Measurements from ENCODE around the gene AKAP5.

The AKAP5 gene, protein sequence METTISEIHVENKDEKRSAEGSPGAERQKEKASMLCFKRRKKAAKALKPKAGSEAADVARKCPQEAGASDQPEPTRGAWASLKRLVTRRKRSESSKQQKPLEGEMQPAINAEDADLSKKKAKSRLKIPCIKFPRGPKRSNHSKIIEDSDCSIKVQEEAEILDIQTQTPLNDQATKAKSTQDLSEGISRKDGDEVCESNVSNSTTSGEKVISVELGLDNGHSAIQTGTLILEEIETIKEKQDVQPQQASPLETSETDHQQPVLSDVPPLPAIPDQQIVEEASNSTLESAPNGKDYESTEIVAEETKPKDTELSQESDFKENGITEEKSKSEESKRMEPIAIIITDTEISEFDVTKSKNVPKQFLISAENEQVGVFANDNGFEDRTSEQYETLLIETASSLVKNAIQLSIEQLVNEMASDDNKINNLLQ

DNA sequence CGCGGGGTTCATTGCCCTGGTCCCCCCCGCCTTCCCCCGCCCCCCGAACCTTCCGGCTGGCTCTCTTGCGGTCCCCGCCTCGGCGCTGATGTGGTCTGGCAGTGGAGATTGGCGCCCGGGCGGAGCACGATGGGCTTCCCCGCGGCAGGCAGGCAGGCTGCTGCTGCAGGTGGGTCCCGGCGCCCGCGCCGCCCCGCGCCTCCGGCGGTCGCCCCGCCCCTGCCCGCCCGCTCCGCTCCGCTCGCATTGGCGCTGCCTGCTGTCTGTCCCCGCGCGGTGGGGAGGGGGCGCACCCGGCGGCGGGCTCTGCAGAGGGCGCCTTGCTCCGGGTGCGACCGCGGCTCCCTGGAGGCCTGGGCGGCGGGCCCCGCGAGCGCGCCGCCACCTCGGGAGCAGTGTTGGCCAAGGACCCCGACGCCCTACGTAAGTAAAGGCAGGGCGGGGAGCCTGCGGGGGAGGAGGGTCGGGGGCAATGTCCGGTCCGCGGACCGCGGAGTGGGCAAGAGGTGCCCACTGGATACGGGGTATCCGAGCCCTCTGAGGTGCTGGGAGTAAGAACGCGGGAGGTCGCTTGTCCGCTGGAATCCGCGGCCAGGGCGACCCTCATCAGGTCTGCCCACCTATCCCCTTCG is at the start of gene AKAP5:
Gene AKAP5, plus strand, starts transcription at position 309 of the 632 bp plus-strand sequence. CDS start 2,896 bp downstream, outside the sequence.
- peak in 2 of 3 donors; percentile 16 to 42 for DNase-seq (ENCODE audit: low read depth in 2 of 3, low spot score in 1 of 3)

DNA sequence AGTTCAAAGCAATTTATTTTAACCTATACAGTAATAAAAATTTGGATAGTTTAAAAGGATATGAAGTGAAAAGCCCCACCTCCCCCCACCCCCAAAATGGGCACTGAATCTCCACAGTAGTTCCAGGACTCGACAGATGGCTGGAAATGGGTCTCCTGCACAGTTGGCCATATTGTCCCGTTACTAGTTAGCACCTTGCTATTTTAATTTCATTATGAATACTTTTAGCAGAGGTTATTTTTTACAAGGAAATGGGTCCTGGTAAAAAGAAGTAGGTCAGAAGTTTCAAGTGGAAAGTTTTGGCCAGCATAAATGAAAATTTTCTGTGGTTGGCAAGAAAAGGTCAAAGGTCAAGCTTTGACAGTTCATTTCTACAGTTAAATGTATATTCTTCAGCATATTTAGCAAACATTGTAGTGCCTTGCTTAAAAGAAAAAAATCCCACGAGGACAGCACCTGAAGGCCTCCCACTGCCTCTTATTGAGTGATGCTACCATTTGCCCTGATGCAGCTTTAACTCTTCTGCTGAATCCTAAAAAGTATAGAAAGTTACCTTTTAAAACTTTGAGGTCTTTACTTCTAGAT is 48.9 kb upstream of the AKAP5 start:
- DNase-seq (ENCODE audit: low read depth in 2 of 3, low spot score in 1 of 3), result no peak

DNA sequence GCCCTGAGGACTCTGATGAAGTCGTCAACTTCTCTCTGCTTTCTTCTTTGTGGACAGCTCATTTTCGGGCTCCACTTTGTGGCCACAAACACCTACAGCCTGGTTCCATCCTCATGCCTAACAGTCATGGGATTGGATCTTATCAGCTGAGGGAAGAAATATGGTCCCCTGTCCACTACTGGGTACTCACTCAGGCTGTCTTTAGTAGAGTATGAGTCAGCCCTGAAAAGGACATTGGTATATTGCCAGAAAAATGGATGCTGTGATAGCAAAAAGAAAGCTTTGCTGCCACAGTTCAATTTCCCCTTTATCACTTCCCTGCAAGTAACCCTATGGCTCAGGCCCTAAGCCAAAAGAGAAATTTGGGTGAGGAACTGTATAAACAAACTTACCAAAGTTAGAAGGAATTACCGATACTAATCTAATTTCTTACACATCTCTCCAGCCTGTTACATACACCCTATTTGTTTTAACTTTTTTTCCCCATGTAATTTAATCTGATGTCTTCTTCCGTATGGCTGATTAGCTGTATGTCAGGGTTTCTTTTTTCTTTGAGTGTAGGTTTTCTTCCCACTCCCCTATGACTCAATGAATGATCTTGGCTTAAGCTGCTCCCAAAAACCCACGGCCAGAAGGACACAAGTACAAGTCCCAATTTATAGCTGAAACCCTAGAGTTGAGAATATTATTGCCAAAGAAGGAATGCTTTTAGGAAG is 48.1 kb upstream of the AKAP5 start:
- DNase-seq (ENCODE audit: low read depth in 2 of 3, low spot score in 1 of 3), result no peak

DNA sequence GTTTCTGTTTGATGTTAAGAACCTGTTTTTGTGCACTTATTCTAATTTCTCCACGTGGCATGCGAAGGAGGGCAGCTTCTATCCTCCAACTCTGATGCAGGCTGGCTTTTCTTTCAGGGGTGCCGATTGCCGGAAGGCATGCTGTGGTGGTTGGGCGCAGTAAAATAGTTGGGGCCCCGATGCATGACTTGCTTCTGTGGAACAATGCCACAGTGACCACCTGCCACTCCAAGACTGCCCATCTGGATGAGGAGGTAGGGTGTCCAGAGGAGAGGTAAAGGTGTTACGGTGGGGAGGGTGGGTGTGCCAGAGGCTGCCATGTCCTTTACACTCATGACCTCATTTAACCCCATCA is 47.6 kb upstream of the AKAP5 start:
- DNase-seq (ENCODE audit: low read depth in 2 of 3, low spot score in 1 of 3), result no peak

DNA sequence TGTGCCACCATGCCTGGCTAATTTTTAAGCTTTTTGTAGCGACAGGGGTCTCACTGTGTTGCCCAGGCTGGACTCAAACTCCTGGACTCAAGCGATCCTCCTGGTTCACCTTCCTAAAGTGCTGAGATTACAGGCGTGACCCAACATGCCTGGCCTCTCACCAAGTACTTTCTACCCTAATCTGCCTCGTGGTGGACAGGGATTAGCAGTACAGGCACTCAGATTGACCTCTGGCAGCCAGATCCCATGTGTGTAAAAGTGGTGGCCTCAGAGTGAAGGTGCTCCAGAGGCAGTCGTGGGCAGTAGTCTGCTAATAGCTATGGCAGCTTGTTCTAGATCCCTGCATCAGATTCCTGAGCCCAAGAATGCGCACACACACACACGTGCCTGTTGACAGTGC is 46.3 kb upstream of the AKAP5 start:
- DNase-seq (ENCODE audit: low read depth in 2 of 3, low spot score in 1 of 3), result no peak

DNA sequence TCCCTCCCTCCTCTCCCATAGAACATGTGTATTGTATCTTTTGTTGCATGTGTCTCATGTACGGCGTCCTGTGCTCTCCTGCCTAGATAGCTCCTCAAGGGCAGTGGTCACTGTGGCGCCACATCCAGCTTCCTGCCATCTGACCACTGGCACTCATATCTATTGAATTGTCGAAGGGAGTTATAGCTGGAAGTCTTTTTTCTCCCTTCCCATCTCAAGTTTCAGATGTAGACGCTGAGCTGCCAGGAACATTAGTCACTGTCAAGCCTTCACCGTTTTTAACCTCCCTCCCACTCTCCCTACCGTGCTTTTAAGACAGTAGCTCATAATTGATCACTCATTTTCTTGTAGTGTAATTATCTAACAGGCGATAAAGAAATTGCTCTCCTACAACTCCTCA is 44.1 kb upstream of the AKAP5 start:
- DNase-seq (ENCODE audit: low read depth in 2 of 3, low spot score in 1 of 3), result no peak

DNA sequence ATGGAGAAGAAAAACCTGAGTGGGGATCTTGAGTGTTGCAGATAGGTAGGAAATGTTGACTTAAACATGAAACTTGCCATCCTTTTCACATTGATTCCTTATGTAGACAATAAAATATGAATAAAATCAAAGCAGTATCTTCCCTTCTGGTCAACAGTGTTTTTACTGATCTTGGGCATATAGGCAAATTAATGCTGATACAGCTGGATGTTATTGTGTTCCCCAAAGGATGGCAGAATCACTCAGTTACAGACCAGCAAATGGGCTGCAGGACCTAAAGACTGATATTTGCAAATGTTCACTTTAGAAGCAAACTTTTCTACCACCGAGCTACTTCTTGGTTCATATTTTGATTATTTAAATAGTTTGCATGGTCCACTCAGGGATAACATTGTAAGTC is 43.3 kb upstream of the AKAP5 start:
- DNase-seq (ENCODE audit: low read depth in 2 of 3, low spot score in 1 of 3), result no peak

DNA sequence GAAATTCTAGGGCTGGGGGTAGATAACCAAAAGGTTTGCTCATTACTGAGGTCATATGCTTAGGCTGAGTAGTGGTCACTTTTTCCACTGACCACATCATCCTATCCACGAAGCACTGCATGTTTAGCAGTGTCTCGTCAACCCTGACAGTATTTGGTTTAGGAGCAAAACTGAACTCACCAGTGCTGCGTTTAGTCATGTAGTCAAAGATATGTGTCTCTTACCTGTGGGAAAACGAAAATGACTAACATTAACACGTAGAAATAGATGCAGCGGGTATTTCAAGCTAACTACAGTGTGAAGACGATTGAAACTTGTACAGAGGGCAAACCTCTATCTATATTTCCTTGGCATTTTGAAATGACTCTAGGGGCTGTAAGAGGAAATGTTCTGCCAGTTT is 42.5 kb upstream of the AKAP5 start:
- DNase-seq (ENCODE audit: low read depth in 2 of 3, low spot score in 1 of 3), result no peak

DNA sequence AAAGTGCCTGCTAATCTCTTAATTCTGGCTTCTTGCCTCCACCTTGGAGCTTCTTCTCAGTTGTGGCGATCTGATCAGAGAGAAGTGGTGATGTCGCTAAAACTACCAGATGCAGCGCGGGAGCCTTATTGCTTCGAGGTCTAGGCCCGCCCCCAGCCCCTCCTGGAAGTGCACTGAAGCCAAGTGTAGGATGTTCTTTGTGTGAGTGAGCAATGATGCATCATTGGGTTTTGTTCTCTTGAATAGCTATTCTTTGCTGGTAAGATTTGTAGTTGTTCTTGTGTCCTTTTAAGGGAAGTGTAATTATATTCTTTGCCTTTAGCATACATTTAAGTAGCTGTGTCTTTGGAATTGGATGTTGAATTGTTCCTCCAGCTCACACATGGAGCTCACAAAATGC is 41.3 kb upstream of the AKAP5 start:
- DNase-seq (ENCODE audit: low read depth in 2 of 3, low spot score in 1 of 3), result no peak

DNA sequence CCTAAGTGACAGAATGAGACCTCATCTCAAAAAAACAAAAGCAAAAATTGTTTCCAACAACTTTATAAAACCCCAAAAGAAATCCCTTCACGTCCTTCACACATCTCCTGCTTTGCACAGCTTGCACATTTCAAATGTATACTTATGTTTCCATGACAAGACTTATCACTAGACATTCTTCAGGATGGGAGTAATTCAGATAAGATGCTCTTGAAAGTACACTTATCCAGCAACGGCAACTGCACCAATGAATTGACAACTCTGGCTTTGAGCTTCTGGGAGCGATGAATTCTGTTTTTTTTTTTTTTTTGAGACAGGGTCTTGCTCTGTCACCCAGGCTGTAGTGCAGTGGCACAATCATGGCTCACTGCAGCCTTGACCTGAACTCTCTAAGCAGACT is 30.8 kb upstream of the AKAP5 start:
- no peak for DNase-seq (ENCODE audit: low read depth in 2 of 3, low spot score in 1 of 3)

DNA sequence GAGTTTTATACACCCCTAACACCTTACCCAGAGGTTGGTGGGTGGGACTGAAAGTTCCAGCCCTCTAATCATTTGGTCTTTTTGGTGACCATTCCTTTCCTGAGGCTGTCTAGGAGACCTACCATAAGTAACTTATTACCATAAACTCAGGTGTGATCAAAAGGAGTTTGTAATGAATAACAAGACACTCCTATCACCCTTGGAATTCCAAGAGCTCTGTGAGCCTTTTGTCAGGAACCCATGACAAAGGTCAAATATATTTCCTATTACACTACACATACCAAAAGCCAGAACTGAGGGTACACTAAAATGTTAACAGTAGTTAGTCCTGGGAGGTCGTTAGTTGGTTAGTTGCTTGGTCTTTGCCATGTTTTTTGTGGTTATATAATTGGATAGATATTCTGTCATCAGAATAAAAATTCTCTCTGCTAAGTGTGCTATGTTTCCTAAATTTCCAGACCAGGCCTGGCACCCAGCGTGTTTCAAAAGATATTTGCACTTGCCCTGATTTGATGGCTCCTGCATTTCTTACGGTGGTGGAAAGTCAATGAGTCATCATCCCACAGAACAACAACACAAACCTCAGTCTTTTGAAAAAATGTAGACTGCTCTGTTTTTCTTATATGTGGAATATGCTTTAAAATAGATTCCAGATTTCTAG is 27.0 kb upstream of the AKAP5 start:
- DNase-seq (ENCODE audit: low read depth in 2 of 3, low spot score in 1 of 3), result no peak

DNA sequence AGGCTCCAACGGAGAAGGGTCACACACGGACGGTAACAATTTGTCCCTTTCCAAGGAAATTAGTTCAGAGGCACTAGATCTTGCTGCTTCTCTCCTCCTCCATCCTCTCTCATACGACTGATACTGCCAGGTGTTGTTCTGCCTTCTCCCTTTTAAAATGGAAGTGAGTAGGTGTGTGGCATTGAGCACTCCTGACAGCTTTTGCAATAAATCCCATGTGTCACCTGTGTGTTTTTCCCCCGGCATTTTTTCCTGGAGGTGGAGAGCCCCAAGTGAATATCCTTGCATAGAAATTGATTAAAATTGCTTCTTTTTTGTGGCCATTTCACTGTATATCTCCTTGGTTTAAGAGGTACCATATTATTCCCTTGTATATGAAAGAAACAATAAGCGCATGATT is 26.2 kb upstream of the AKAP5 start:
- DNase-seq (ENCODE audit: low read depth in 2 of 3, low spot score in 1 of 3), result no peak

DNA sequence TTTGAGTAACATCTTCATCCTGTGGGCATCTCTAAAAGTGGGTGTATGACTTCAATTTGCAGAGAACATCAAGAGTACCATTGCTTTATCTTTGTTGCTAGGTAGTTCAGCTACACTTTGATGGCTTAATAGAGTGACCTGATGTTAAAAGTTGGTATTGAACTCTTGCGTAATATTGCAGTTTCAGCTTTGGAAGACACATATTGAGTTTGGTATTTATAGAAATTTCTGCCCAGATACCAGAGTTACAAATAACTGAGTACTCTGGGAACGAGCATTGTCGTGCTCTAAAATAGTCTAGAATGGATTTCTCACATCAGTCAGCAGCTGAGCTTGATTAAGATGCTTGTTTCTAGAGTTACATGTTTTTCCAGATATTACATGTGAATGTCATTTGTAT is 24.8 kb upstream of the AKAP5 start:
- no peak for DNase-seq (ENCODE audit: low read depth in 2 of 3, low spot score in 1 of 3)

DNA sequence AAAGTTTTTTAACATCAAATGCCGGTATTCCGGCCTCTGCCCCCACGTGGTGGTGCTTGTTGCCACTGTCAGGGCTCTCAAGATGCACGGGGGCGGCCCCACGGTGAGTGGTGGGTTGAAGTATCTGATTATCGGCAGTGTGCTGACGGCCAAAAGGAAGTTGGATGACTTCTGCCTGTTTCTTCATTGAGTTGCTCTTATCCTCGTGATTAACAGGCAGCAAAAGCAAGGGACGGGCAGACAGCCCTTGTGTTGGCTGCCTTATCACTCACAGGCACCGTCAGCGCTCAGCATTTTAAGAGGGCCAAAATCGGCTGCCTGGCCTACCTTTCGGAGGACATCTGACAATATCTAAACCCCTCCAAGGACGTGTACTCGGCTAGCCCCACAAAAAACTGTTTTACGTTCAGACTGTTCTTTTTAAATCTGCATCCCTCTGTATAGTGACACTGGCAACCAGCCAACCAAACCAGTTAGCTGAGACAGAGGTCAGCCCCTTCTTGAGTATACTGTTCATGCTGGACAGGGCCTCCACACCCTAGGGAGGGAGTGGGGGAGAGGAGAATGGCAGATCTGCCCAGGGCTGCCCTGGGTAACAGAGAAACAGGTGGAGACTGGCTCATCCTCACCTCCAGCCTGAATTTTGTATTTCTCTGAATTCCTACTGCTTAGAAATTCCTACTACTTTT is 22.9 kb upstream of the AKAP5 start:
- no peak for DNase-seq (ENCODE audit: low read depth in 2 of 3, low spot score in 1 of 3)

DNA sequence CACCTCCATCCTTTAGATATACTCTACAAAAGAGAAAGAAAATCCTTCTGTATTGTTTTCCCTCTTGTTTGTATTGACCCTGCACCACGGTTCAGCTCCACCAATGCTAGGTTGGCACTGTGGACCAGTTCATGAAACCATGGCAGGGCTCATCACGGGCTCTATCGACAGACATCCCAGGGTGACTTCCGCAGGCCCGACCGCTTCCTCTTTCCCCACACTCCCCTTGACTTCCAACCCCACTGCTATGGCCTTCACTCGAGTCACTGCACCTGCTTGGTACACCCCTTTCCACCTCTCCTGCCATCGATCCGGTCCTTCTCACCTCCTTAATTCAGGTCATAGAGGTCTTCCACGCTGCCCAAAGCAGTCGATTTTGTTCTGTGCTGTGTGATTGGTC is 21.2 kb upstream of the AKAP5 start:
- no peak for DNase-seq (ENCODE audit: low read depth in 2 of 3, low spot score in 1 of 3)

DNA sequence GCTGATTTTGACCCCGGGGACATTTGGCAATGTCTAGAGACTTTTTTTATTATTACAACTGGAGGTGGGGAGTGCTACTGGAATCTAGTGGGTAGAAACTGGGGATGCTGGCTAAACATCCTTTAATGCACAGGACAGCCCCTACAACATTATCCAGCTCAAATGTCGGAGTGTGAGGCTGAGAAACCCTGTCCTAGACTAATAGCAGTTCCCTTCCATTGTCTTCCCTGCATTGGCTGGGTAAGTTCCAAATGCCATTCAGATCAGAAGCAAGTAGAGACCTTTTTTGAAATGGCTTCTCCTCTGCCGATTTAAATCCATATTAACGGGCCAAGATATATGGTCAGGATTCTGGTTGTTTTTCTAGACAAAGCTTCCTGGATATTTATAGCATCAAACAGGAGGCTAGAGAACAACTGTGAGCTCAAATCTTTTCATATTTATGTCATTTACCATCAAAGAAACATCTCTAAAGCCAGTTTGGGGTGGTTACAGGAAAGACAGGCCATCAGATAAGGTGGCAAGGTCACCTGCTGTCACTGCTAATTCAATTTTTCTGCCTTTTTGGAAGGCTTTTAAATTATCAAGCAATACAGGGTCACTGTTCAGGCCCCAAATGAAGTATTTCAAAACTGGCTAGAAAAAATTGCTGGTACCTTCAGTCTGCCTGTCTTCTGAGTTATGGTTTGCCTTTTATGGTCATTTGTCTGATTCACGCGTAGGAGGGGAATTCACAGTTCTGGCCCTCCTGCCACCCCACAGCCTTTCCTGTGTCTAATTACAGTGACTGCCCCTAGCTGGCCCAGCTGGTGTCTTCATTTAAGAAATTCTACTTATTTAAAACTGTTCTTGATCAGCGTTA is 20.1 kb upstream of the AKAP5 start:
- peak; percentile 17 to 48 (median 20) for DNase-seq (ENCODE audit: low read depth in 2 of 3, low spot score in 1 of 3)

DNA sequence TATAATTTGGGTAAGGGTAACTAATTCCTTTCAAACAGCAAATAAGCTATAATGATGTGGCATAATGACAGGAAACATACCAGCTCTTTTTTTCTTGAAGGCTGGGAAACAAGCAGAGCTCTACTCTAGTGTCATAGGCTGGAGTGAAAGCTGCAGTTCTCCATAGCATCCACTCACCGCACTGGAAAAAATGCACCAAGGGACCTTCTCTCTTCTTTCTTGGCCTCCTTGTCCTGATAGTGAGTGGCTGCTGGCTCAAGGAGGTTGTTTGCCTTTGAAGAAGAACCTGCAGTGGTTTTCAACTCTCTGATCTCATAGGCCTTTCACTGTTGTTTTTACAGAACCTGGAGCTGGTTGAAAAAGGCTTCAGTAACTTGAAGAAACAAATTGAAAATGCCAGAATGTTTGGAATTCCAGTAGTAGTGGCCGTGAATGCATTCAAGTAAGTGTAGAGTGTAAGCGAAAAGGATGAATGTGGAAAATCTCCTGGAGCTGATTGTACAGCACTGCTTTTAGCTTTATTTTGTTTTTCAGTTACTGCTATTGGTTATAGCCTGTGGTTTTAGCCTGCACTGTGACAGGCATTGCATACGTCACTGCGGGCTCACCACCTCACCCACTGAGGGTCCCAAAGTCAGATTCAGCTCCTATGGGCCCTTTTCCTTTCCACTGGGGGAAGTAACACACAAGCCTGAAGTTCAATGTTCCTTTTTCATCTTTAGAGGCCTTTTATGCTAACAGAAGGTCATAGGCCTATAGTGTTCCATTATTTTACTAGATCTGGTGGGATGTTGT is 17.2 kb upstream of the AKAP5 start:
- no peak for DNase-seq (ENCODE audit: low read depth in 2 of 3, low spot score in 1 of 3)

DNA sequence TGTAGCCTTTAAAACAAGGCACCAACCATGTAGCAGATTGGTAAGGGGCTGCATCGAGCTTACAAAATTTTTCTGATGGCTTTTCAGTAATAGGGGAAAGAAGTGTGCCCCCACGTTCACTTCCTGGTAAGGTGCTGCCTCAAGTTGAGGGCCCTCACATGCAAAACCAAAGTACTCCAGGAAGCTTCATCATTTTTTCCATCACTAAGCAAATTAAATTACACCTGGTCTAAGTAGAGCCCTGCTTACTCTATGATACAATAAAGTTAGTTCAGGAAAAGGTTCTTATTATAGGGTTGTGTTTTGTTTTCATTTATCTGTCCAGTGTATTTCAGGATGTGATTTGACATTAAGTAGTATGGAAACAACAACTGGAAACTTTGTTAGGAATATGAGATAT is 15.0 kb upstream of the AKAP5 start:
- no peak for DNase-seq (ENCODE audit: low read depth in 2 of 3, low spot score in 1 of 3)

DNA sequence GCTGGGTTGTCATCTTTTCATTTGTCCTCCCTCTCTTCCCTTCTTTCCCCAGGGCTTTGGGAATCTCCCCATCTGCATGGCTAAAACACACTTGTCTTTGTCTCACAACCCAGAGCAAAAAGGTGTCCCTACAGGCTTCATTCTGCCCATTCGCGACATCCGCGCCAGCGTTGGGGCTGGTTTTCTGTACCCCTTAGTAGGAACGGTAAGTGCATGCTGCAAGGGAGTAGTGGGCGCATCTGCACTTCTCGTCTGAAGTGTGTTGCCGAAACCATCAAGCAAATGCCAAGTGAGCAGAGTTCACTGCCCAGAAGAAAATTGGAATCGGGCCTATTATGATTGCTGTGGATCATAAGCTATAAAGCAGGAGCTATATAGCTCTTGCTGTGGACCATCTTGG is 10.6 kb upstream of the AKAP5 start:
- DNase-seq (ENCODE audit: low read depth in 2 of 3, low spot score in 1 of 3), result no peak
